Testis (tissue), 2 donors: ENCODE data around the gene NCF2.

Experiments
- CTCF ChIP-seq, 3 experiments: fragments of 450-650 bp in 2 of 3; fragments of 200-600 bp in 1 of 3; sonication (generic) in 1 of 3; IDR thresholded peaks; one replicate each; pipeline ENCODE4 v1.5.1; 2016 to 2019; ENCODE audit warnings: antibody characterized with exemption in 3 of 3, mild to moderate bottlenecking in 2 of 3, moderate library complexity in 1 of 3
- POLR2A ChIP-seq: fragments of 450-650 bp; IDR thresholded peaks from one replicate; pipeline ENCODE4 v1.6.1; 2017; ENCODE audit warnings: antibody characterized with exemption, mild to moderate bottlenecking, moderate library complexity

- TF ChIP-seq CTCF (IDR thresholded peaks at IDR 0.05) (no peak), POLR2A (no peak)
Measured at GRCh38 chr1:183559061-183559460, 31.2 kb downstream of the NCF2 start.
